ENCODE data around the gene SUCO.

SUCO gene

DNA sequence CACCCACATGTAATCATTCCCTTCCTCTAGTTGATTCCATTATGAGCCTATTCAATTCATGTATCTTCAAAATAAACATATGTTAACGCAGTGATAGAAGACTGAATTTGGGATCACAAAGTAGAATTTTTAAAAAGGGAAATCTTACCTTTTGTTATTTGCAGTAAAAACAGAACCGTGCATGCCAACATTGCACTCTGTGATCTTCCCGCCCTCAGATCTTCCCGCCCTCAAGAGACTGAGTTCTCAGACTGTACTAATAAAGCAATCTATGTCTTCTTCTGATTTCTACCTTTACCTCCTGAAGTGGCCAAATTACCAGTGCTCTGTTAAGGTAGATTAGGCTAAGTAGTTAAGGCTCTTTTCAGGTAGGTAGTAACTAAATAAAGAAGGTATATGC is 3.6 kb upstream of the SUCO start:
- no peak for DNase-seq

DNA sequence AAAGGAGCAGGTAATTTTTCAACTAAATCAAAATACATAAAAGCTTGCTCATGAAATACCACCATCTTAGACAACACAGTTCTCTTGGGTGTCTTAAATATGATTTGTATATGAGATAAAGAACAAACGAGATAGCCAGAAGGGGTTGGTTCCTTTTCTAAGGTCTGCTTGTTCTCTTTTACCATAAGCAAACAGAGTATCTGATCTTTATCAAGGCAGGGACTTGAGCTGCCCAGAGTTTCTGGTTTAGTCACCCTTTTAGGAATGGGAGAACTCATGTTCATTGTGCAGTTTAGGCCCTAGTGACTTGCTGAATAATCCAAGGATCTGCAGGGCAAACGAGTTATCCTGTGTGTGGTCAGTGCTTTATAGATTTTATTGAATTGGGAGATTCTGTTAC is 3.0 kb upstream of the SUCO start:
- DNase-seq = no peak

DNA sequence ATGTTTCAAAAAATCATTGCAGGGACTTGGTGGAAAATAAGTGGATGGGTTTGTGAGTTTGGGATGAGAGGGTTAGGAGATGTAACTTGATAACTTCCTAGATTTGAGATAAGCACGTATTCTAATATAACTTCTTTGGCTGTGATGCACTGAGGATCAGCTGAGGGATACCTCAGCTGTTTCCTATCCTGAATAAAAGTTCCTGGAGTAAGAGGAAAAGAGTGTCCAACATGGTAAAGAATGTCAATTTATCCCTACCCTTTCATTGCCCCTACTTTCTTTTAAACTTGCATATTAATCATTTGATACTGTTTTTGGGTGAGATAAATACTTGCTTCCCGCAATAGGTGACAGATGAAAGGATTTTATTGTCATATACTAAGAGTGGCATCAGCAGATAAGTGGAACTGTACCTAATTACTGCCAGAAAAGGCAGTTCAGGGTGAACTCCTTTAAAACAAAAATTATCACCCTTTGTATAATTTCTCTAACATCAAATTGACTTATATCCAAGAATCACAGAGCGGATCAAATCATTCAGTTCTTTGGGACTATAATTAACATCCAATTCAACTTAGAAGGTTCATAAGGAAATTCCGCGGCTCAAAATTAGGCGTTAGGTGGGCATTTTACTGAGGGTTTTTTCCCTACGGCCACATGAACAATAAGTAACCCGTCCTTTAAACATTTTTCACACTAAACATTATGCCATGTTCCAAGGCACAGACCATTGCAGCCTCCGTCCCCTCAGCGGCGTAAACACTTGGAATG is 1.4 kb upstream of the SUCO start:
- DNase-seq = no peak

DNA sequence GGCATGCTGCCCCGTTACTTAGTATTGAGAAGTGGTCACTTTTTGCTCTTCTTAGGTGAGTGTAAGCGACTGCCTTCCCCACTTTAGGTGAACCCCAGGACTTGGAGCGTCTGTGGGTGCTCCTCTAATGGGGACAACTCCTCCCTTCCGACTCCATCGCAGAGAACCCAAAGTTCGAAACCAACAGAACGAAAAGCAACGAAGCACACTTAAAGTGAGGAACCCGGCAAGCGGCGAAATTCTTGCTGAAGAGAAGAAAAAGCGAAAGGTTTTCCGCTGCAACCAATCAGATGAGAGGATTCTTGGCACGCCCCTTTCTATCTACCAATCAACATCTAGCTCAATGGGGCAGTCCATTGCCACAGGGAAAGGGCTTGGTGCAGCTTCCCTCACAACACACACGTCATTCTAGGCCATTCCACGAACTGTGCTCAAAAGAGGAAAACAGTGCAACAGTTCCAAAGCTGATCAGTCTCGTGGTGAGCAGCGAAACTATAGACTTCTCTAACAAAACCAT is 709 bp upstream of the SUCO start:
- peak; percentile 96 for DNase-seq

DNA sequence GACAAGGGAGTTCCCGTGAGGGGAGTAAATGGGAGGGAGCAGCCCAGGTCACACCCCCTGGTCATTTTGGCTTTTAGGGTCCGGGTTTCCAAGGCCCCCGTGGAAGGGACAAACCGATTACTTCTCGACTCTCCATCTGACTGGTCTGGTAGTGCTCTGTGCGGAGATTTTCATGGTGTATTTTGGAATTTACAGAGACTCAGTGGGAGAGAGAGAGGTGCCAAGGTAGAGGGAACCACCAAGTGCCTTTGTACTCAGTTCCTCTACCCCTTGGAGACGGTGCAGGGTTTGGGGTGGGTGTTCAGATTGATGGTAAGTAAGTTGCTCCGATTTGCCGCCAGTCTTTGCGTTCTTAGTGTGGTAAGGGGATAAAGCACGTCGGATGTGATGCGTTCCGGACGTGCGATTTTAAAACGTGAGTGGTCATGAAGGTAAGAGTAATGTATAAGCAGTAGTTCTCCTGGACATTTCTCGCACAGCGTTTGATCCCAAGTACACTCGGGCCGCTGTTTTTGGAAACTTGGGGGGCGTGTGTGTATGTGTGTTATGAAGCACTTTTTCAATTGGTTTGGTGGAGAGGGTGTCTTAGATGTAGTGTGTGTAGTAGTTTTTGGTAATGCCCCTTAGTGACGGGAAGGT is 682 bp downstream of the SUCO start:
- peak; percentile 55 for DNase-seq

DNA sequence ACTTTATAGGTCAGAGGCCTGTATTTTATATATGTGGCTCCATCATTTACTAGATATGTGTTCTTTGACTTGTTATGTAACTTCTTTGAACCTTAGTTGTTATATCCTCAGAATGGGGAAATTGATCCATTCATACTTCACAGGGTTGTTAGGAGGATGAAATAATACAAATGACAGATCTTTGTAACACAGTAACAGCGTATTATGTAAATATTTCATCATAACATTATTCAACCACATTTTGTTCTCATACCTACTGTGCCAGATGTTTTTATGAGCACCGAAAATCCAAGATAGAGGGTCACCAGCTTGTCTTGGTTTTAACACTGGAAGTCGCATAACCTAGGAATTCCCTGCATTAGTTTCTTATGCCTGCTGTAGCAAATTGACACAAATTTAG is 3.3 kb downstream of the SUCO start:
- DNase-seq = no peak

DNA sequence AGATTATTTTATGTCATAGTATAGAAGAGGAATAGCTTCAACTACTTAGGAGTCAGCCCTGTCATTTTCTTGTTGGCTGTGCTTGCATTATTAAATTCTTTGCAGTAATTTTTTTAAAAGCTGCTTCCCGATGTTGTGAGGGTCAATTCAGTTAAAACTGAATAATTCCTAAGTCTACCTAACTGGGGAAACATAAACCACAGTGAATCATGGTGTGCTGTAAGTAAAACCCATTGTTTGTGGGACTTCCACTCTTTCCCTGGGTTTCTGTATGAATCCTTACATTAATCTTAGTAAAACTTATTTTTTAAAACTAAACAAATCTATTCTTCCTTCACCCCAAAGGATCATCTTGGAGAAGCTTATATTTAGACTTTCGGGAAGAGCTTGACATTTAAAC is 4.4 kb downstream of the SUCO start:
- DNase-seq = no peak

DNA sequence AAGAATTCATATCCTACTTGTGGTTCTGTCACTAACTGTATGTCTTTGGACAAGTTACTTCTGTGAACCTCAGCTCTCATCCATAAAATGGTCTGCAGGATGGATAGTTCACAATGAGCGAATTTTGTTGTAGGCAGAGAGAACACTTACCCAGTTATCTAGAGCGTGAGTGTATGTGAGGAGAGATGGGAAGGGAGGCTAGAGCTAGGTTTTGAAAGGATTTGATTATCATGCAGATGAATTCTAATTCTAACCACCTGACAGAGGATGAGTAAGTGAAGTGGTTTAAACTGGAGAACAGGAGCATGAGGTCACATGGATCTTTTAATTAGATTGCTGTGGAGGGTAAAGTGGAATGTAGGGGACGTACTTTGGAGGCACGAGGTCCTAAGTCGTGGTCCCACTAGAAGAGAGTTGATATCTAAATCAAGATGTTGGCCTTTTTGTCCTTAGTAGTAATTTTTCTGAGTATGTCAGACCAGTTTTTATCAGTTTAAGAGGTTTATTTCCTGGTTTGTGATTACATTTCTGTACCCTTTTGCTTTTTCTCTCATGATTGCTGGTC is 5.0 kb downstream of the SUCO start:
- DNase-seq = no peak

DNA sequence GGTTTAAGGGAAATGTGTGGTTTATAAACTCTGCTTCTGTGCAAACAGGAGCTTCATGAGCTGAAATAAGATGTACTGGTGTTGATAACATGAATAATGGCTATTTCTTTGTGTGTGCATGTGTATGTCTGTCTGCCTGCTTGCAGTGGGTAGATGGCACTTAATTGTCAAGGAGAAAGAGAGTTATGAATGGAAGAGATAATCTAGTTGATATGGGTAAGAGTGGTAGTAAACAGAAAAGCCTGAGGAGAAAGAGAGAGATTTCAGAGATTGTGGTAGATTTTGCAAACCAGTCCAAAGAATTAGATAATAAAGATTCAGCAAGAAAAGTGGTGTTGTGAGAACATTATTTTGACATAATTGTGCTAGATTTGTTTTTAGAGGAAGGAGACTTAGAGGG is 7.7 kb downstream of the SUCO start:
- no peak for DNase-seq

DNA sequence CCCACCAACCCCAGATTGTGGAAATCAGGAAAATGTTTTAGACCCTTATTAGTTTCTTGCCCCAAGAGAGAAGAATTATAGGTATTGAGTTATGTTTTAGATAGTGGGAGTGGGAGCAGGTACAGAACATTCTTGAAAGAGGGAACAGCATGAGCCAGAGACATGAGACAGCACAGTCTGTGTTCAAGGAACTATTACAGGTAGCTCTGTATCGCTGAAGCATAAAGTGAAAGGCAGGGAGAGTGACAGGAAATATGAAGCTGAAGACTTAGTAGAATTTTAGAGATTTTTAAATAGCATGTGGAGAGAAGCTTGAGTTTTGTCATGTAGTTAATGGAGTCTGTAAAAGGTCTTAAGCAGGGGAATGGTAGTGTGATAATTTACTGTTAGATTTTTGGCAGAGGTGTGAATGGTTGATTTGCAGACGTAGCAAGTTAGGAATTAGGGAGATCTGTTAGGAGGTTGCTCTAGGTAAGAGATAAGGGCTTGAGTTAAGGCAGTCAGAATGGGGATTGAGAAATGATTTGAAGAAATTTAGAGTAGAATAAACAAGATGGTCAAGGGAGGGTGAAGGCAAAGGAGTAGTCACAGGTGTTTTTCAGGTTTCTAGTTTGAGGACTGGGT is 11.6 kb downstream of the SUCO start:
- DNase-seq = no peak

DNA sequence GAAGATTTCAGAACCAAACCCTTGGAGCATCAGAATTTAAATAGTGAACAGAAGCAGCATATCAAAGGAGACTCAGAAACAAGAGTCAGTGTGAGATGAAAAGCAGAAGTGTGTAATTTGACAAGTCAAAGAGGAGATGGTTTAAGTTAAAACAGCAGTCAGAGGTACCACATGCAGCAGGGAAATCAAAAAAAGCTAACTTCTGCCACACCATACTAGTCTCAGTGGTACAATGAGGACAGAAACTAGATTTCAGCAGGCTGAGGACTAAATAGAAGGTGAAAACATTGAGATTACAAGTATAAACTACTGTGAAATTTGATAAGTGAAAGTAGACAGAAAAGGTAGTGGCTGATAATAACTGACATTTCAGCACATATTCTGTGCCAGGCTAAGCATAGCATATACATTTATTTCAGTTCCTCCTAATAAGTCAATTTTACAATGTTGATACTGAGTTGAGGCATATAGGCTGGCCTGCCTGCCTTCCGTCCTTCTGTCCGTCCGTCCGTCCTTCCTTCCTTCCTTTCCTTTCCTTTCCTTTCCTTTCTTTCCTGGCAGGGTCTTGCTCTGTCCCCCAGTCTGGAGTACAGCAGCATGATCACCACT is 12.6 kb downstream of the SUCO start:
- DNase-seq = no peak

DNA sequence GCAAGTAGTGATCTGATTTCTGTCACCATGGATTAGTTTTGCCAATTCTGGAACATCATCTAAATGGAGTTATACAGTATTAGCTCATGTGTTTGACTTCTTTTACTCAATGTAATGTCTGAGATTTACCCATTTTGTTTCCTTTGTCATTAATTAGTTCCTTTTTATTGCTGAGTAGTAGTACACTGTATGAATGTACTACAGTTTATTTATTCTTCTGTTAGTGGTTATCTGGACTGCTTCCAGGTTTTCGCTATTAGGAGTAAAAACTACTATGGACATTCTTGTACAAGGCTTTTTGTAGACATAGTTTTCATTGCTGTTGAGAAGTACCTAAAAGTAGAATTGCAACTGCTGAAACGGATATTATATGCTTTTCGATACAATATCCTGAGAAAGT is 14.1 kb downstream of the SUCO start:
- no peak for DNase-seq

DNA sequence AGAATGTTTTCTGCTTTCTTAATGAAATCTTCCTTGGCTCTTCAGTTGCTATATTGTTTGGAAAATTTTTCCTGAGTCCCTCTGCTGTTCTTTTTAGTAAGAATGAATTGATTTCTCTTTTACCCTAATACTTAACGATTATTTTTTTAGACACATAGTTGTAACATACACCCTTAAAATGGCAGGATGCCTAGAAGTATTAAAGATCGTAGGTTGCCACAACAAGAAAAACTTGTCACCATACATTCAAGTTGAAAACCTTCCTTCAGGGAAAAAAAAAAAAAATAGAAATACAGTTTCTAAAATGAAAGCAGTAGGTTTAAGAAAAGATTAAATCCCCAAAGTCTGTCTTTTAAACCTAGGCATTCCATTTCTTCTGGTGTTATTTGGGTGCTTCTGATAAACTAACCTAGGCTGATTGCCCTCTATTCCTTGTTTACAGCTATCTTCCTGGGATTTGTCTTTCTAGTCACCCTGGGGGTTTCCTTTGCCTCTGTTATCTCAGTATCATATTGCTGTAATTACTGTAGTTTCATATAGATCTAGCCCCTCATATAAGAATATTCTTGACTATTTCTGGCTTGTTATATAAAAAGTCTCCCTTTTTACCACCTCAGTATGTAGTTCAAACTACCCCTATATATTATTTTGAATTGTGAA is 16.8 kb downstream of the SUCO start:
- no peak for DNase-seq

DNA sequence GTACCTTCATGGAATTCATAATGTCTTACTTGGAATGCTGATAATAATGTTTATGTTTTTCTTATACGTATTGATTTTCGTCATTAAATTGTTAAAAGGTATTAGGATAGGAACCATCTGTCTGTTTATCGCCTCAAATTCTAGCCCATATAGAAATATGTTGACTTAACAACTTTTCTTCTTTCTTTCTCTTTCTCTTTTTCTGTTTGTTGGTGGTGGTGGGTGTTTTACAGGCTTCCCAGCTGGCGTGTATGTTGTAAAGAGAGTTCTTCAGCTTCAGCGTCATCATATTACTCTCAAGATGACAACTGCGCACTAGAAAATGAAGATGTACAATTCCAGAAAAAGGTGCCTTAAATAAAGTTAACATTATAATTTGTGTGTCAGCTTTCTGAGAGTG is 18.3 kb downstream of the SUCO start:
- DNase-seq = no peak

DNA sequence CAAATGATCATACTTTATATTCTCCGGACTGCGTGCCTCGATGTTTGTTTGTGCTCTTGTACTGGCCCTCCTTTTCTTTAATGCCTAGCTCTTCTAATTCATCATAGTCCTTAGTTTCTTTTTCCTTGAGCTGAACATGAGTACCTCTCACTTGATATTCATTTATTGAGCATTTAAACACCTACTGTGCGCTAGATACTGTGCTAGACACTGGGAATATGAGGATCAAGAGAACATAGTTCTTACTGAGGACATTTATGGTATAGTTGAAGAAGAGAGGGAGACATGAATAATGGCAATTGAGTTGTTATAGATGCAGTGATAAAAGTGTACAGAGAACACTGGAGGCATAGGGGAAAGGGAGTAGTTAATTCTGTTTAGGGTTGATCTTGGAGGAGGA is 22.0 kb downstream of the SUCO start:
- no peak for DNase-seq

DNA sequence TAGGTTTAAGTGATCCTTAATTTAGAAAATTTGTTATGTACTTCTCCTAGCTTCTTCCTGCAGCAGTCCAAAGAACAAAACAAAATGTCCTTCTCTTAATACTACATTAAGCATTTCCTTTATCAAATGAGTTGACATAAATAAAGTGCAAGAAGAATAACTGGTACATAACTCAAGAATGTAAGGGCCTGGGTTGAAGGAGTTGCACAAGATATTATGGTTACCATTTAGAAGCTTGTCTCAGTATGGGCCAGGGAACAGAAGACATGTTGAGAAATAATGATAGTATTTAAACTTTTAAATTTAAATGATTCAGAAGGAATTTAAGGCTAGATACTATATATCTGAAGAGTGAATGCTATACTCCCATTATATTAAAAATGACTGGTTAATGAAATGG is 23.5 kb downstream of the SUCO start:
- DNase-seq = no peak

DNA sequence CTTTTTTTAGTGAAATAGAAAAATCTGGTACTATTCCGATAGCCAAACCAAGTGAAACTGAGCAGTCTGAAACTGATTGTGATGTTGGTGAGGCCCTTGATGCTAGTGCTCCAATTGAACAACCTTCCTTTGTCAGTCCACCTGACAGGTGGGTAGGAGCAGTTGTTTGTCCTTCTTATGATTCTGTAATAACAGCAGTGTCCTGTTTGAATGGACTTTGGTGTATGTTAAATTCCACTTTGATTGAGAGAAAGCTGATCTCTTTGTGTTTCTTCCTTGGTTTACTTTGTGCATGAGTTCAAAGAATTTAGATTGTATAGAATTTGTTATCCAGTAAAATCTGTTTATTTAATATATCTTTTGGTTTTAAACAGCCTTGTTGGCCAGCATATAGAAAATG is 24.3 kb downstream of the SUCO start:
- DNase-seq = no peak

DNA sequence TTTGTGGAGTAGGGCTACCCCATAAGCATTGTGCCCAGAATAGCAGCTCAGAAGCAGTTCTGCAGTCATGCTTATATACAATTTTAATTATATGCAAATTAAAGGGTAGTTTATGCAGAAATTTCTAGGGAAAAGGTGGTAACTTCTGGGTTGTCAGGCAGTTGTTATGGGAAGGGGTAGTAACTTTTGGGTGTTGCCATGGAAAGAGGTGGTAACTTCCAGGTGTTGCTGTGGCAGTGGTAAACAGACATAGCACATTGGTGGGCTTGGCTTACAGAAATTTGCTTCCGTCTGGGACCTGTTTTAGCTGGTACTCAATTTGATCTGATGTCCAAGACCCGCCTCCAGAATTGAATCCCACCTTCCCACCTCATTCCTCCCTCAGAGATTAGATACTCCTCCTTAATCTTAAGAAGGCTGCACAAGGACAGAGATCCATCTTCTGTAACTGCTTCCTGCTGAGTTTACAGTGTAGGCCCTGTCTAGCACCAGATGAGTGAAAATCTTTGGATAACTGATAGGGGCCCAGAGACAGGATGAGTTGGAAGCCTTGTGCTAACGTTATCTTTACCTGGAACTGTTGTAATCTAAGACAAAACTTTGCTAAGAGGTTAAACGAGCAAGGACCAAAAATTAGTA is 26.7 kb downstream of the SUCO start:
- no peak for DNase-seq

DNA sequence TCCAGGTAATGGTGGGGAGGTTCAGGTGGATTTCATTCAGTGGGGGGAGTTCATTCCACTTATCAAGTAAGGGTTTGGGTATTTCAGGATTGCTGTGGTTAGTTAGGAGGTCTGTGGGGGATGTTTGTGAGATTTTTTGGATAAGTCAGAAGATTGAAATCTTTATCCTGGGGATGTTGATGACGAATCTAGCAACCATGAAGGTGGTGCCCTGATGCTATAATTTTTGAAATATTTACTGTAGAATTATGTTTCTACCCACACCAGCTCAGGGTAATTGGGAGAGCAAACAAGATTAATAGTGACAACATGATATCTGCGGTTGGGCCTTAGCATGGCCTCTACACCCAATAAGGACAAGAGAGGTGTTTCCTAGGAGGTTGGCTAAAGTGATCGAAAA is 28.3 kb downstream of the SUCO start:
- DNase-seq = no peak

DNA sequence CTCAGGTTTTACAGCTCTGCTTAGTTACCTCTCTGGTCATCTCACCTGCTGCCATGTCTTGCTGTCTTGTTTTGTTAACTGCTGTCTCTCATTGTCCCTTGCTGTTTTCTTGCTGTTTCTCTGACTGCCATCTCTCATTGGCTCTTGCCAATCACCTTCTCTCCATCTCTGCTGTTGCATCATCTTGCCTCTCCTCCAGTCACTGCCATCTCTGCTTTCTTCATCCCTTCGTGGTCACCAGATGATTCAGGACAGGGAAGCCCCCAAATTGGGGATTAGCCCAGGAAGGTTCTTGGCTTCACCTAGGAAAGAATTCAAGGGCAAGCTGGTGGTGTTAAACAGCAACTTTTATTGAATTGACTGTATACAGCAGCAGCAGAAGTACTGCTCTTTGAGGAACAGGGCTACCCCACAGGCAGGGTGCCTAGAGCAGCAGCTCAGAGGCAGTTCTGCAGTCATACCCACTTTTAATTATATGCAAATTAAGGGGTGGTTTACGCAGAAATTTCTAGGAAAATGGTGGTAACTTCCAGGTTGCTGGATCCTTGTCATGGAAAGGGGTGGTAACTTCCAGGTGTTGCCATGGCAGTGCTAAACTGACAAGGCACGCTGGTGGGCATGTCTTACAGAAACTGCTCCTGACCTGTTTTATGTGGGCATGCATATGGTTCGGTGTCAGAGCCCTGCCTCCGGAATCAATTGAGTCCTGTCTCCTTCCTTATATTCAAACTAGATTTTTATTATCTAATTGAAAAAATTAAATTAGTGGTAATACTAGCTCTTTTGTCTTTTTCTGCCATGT is 33.4 kb downstream of the SUCO start:
- DNase-seq = no peak

DNA sequence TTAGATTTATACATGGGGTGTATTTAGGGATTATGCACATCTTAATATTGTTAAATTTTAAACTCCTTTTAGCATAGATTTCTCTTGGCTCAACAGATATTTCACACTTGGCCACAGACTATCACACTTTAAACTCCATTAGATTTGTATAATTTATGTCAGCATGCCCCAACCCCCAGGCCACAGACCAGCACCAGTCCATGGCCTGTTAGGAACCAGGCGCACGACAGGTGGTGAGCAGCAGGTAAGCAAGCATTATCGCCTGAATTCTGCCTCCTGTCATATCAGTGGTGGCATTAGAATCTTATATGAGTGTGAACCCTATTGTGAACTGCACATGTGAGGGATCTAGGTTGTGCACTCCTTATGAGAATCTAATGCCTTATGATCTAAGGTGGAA is 34.8 kb downstream of the SUCO start:
- DNase-seq = no peak

DNA sequence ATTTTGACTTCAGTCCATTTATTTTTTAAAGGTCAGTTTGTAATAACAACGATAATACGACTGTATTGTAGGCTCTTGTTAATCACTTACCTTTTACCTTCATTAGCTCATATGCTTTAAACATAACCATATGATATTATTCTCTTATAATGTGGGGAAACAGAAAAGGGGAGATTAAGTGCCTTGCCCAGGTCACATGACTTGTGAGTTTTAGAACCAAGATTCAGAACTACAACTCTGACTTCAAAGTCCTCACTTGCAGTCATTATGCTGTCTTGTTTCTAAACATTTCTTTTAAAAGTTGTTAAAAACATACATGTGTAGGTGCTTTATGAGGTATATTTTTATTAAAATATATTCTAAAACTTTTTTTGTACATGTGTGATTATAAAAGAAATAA is 41.1 kb downstream of the SUCO start:
- no peak for DNase-seq

Data from CD4-positive, alpha-beta T cell treated with Interleukin-15 for 1 hour (primary cell).